Left ventricle myocardium inferior (tissue), 1 donor: ENCODE data around the gene CLSTN2. TPM values are rescaled to one million over a fixed set of nuclear protein-coding genes. Genes with fewer than 3 reads are reported as not detected.

ENCODE experiments used
- DNase-seq: peaks from one replicate; pipeline ENCODE4 v3.0.0-alpha.2; 2020
- H3K27ac ChIP-seq: fragments of 200-600 bp; replicated peaks from 2 replicates; pipeline ENCODE4 v1.8.0; 2021
- H3K27me3 ChIP-seq: fragments of 200-600 bp; 2 replicates; pipeline ENCODE4 v1.8.0; 2021; ENCODE audit warnings: low read depth
- H3K36me3 ChIP-seq: fragments of 200-600 bp; 2 replicates; pipeline ENCODE4 v1.8.0; 2021
- H3K4me1 ChIP-seq: fragments of 200-600 bp; 2 replicates; pipeline ENCODE4 v1.8.0; 2021
- H3K4me3 ChIP-seq: fragments of 200-600 bp; 2 replicates; pipeline ENCODE4 v1.8.0; 2021; ENCODE audit warnings: mild to moderate bottlenecking, moderate library complexity
- H3K9me3 ChIP-seq: fragments of 200-600 bp; replicated peaks from 2 replicates; pipeline ENCODE4 v1.8.0; 2021
- intact Hi-C: fragments of 100-400 bp; cut with micrococcal nuclease; formaldehyde crosslinking; loops from one replicate; pipeline ENCODE4 v1.11.0; 2022
- total RNA-seq: library from RNA; stranded (reverse); fragmentation: NEBNext Ultra II Directional; extraction: Animal tissue kit (Norgen Biotek cat#: 25700); gene quantifications from one replicate; pipeline ENCODE4 v1.2.1, GENCODE V29; 2021
- TF ChIP-seq, protein P1 (sequence below): fragments of 200-600 bp; IDR thresholded peaks from 2 replicates; pipeline ENCODE4 v1.8.0; 2021; ENCODE audit warnings: antibody characterized with exemption, mild to moderate bottlenecking, borderline replicate concordance
- donor health status: DM: no; HTN: yes; CAD: no; lungs with severe emphysema.

The CLSTN2 gene
- total RNA-seq, 1 donor from 2014 or later, result 7.0 TPM

- H3K4me3 ChIP-seq, result no peak overlapping the region
- no peak for DNase-seq
- no peak overlapping the region for H3K27ac ChIP-seq
- H3K27me3 ChIP-seq, result no peaks in the 10 kb centered on the region
- H3K4me1 ChIP-seq, result no peaks in the 10 kb centered on the region
- TF ChIP-seq, protein P1, sequence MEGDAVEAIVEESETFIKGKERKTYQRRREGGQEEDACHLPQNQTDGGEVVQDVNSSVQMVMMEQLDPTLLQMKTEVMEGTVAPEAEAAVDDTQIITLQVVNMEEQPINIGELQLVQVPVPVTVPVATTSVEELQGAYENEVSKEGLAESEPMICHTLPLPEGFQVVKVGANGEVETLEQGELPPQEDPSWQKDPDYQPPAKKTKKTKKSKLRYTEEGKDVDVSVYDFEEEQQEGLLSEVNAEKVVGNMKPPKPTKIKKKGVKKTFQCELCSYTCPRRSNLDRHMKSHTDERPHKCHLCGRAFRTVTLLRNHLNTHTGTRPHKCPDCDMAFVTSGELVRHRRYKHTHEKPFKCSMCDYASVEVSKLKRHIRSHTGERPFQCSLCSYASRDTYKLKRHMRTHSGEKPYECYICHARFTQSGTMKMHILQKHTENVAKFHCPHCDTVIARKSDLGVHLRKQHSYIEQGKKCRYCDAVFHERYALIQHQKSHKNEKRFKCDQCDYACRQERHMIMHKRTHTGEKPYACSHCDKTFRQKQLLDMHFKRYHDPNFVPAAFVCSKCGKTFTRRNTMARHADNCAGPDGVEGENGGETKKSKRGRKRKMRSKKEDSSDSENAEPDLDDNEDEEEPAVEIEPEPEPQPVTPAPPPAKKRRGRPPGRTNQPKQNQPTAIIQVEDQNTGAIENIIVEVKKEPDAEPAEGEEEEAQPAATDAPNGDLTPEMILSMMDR, result no peak
- intact Hi-C loops, result no loop called here
- H3K9me3 ChIP-seq, result no peaks in the 10 kb centered on the region
- no peaks in the 10 kb centered on the region for H3K36me3 ChIP-seq
Measured at GRCh38 chr3:140298043-140298442, 363.1 kb downstream of the CLSTN2 start.

DNA sequence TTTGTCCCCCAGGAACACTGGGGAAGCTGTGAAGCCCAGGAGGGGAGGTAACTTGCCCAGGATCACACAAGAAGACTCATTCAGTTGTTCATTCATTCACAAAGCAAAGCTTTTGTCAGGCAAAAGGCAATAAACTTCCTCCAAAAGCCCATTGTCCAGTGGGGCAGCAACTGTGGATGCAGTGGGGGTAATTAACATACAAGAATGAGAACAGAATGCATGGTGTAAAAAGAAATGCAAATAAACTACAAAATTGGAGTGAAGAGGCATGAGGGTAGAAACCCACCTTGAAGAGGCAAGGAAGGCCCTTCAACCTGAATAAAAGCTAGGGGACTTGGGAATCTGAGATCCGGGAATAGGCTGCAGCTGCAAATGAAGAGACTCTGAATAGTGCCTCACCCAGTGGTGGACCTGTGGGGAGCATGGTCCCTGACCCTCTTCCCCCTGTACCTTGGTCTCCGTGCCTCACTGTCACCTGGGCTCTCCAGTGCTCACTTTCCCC lies 363.6 kb downstream of the CLSTN2 start:
- Histone ChIP-seq H3K36me3 (no peaks in the 10 kb centered on the region), H3K9me3 (no peaks in the 10 kb centered on the region), H3K27ac (no peak overlapping the region), H3K27me3 (no peaks in the 10 kb centered on the region), H3K4me3 (no peak overlapping the region), H3K4me1 (no peaks in the 10 kb centered on the region)
- intact Hi-C loops, result no loop called here
- TF ChIP-seq, protein P1, result no peak
- no peak for DNase-seq

GRCh38 chr3:140303875-140304274 lies 368.9 kb downstream of the CLSTN2 start:
- Histone ChIP-seq H3K9me3 (no peaks in the 10 kb centered on the region), H3K4me1 (no peaks in the 10 kb centered on the region), H3K36me3 (no peaks in the 10 kb centered on the region), H3K27ac (no peak overlapping the region), H3K27me3 (peaks cover 13% of the 10 kb centered on the region), H3K4me3 (no peak overlapping the region)
- TF ChIP-seq, protein P1, result no peak
- no peak for DNase-seq
- intact Hi-C loops, result no loop called here

GRCh38 chr3:140308535-140308934 lies 373.6 kb downstream of the CLSTN2 start:
- H3K36me3 ChIP-seq, result no peaks in the 10 kb centered on the region
- no peak overlapping the region for H3K4me3 ChIP-seq
- peaks cover 17% of the 10 kb centered on the region for H3K27me3 ChIP-seq
- no peak overlapping the region for H3K27ac ChIP-seq
- intact Hi-C loops, result no loop called here
- no peak for DNase-seq
- H3K9me3 ChIP-seq, result no peaks in the 10 kb centered on the region
- no peaks in the 10 kb centered on the region for H3K4me1 ChIP-seq
- TF ChIP-seq, protein P1, result no peak

- H3K27ac ChIP-seq, result no peak overlapping the region
- DNase-seq, result no peak
- no peaks in the 10 kb centered on the region for H3K36me3 ChIP-seq
- TF ChIP-seq, protein P1, result no peak
- no peaks in the 10 kb centered on the region for H3K4me1 ChIP-seq
- H3K4me3 ChIP-seq, result no peak overlapping the region
- no peaks in the 10 kb centered on the region for H3K9me3 ChIP-seq
- H3K27me3 ChIP-seq, result peaks cover 39% of the 10 kb centered on the region
- intact Hi-C loops, result no loop called here
Measured at GRCh38 chr3:140311428-140311827, 376.4 kb downstream of the CLSTN2 start.
